C4-2B (cell line): ENCODE results near the gene LRBA.

Experiments used
- CTCF ChIP-seq: fragments of 450-650 bp; conservative IDR thresholded peaks from 2 replicates; pipeline ENCODE4 v1.5.1; 2017; ENCODE audit warnings: mild to moderate bottlenecking
- ZFX ChIP-seq: fragments of 450-650 bp; IDR thresholded peaks from 2 replicates; pipeline ENCODE4 v1.6.1; 2017

DNA sequence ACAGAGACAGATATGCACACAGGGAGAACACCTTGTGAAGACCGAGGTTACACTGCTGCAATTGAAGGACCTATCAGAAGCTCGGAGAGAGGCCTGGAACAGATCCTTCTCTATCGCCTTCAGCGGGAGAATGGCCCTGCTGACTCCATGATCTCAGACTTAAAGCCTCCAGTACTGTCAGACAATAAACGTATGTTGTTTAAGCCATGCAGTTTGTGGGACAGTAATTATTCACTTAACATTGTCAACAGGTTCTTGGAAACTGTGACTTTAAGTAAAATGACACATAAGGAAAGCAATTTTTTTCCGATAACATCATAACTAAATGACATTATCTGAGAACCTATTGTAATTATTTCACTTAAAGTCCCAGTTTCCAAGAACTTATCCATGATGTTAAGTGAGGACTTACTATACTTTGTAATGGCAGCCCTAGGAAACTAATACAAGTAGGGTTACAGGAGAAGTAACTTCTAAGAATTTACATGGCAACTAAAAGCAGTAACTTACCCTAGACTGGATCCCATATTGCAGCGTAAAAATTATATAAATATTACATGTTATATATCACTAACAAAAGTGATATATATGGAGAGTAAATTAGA lies 613.9 kb downstream of the LRBA start:
- no peak for TF ChIP-seq CTCF
- TF ChIP-seq ZFX = no peak
